Measurements from ENCODE around the gene PPP2R3A.
"Not testable (repeated sequence)": the region's sequence is repeated elsewhere in the genome, so short reads cannot be mapped to it uniquely, and the experiment has no call there.

PPP2R3A gene

DNA sequence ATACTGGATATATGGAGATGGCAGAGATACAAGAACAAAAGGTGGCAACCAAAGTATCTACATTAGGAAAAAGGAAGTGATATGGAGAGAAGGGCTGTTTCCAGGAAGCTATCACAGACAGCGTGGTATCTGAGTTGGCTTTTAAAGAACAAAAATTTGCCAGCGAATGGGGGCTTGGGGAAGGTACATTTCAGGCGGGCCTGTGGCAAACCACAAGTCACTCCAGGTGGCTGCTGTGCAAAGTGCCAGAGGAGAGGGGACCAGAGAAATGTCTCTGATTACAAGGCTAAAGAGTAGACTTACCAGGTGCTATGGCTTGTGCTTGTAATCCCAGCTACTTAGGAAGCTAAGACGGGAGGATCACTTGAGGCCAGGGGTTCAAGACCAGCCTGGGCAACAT is 139.5 kb downstream of the PPP2R3A start:
- no peak for DNase-seq

DNA sequence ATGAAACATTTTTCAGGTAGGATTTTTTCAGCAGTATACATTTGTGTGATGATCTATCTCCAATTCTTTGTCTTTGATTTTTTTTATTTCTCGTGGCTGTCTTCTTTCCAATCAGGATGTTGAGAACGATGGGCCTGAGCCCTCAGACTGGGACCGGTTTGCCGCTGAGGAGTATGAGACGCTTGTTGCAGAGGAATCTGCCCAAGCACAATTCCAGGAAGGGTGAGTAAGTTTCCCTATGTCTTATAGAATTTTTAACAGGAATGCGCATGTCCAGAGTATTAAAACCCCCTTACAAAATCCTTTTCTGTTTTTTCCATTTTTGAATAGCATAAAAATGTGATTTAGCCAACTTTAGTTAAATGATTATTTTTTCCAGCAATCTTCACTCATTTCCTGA is 140.6 kb downstream of the PPP2R3A start:
- no peak for DNase-seq

DNA sequence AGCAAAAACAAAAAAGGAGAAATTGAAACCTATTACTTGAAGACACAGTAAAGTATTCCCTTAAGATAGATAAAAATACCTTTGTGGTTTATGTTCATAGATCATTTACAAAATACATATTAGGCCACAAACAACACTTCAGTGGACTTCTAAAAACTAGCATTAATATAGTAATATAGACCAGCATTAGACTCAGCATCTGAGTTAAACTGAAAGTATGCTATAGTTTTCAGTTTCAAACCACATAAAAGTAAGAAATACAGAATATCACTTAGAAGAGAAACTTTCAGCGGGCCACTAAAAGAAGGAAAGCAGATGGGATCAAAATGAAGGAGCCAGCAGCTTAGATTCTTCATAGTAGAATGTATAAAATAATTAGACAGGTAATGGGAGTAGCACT is 144.0 kb downstream of the PPP2R3A start:
- no peak for DNase-seq

DNA sequence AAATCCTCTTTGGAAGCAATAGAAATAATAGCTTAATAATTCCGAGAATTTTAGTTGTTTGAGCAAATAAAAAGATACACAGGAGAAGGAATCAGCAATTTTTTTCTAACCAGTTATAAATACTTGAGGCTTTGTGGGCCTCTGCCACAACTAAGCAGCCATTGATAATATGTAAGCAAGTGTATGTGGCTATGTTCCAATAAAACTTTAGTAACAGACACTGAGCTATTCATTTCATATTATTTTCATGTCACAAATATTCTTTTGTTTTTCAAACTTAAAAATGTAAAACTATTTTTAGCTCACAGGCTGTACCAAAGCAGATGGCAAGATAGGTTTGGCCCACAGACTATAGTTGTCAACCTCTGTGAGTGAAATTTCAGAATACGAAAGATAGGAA is 145.0 kb downstream of the PPP2R3A start:
- DNase-seq, result no peak

DNA sequence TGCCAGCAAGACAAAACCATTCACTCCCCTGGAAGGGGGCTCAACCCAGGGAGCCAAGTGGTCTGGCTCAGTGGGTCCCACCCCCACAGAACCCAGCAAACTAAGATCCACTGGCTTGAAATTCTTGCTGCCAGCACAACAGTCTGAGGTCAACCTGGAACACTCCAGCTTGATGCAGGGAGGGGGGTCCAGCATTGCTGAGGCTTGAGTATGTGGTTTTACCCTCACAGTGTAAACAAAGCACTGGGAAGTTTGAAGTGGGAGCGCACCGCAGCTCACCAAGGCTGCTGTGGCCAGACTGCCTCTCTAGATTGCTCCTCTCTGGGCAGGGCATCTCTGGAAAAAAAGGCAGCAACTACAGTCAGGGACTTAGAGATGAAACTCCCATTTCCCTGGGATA is 148.9 kb downstream of the PPP2R3A start:
- no peak for DNase-seq

DNA sequence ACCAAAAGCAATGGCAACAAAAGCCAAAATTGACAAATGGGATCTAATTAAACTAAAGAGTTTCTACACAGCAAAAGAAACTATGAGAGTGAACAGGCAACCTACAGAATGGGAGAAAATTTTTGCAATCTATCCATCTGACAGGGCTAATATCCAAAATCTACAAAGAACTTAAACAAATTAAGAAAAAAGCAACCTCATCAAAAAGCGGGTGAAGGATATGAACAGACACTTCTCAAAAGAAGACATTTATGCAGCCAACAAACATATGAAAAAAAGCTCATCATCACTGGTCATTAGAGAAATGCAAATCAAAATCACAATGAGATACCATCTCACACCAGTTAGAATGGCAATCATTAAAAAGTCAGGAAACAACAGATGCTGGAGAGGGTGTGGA is 153.8 kb downstream of the PPP2R3A start:
- DNase-seq, result not testable (repeated sequence)

DNA sequence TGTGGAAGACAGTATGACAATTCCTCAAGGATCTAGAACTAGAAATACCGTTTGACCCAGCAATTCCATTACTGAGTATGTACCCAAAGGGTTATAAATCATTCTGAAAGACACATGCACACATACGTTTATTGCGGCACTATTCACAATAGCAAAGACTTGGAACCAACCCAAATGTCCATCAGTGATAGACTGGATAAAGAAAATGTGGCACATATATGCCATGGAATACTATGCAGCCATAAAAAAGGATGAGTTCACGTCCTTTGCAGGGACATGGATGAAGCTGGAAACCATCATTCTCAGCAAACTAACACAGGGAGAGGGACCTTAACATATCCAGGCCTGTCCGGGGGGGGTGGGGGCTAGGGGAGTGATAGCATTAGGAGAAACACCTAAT is 154.3 kb downstream of the PPP2R3A start:
- not testable (repeated sequence) for DNase-seq

DNA sequence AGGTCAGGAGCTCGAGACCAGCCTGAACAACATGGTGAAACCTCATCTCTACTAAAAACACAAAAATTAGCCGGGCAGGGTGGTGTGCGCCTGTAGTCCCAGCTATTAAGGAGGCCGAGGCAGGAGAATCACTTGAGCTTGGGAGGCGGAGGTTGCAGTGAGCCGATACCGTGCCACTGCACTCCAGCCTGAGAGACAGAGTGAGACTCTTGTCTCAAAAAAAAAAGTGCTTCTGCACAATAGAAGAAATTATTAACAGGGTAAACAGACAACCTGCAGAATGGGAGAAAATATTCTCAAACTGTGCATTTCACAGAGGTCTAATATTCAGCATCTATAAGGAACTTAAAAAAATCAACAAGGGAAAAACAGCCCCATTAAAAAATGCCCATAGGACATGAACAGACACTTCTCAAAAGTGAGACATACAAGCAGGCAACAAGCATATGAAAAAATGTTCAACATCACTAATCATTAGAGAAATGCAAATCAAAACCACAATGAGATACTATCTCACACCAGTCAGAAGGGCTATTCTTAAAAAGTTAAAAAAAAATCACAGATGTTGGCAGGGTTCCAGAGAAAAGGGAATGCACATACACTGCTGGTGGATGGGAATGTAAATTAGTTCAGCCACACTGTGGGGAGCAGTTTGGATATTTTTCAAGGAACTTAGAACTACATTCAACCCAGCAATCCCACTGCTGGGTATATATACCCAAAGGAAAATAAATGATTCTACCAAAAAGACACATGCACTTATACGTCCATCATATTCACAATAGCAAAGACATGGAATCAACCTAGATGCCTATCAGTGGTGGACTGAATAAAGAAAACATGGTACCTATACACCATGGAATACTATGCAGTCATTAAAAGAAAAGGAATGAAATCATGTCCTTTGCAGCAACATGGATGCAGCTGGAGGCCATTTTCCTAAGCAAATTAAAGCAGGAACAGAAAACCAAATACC is 155.1 kb downstream of the PPP2R3A start:
- no peak for DNase-seq

DNA sequence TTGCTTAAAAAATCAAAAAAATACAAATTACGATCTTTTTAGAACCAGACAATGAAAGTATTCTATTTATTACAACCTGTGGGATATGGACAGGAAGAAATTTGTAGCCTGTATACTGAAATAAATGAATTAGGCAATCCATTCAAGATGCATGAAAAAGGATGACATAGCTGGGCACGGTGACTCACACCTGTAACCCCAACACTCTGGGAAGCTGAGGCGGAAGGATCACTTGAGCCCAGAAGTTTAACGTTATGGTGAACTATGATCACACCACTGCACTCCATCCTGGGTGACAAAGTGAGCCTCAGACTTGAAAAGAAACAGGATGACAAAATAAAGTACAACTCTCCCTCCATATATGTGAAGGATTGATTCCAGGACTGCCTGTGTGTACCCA is 156.5 kb downstream of the PPP2R3A start:
- no peak for DNase-seq

DNA sequence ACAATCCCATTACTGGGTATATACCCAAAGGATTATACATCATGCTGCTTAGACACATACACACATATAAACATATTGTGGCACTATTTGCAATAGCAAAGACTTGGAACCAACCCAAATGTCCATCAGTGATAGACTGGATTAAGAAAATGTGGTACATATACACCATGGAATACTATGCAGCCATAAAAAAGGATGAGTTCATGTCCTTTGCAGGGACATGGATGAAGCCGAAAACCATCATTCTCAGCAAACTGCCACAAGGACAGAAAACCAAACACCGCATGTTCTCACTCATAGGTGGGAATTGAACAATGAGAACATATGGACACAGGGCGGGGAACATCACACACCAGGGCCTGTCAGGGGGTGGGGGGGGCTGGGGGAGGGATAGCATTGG is 166.1 kb downstream of the PPP2R3A start:
- DNase-seq, result not testable (repeated sequence)

DNA sequence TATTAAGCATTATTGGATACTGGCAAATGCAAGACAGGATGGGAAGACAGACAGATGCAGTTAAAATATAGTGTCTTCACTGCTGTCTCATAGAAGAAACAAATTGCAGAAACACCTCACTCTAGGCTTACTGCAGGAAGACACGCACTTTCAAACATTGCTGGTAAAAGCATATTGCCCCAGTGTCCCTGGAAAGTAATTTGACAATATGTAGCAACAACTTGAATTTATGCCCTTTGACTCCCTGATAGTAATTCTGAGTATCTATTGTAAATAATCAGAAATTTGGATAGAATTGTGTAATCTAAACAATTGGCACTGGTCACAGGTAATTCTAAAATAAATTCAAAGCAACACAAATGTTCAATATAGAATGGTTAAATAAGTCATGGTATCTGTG is 168.6 kb downstream of the PPP2R3A start:
- DNase-seq, result no peak

DNA sequence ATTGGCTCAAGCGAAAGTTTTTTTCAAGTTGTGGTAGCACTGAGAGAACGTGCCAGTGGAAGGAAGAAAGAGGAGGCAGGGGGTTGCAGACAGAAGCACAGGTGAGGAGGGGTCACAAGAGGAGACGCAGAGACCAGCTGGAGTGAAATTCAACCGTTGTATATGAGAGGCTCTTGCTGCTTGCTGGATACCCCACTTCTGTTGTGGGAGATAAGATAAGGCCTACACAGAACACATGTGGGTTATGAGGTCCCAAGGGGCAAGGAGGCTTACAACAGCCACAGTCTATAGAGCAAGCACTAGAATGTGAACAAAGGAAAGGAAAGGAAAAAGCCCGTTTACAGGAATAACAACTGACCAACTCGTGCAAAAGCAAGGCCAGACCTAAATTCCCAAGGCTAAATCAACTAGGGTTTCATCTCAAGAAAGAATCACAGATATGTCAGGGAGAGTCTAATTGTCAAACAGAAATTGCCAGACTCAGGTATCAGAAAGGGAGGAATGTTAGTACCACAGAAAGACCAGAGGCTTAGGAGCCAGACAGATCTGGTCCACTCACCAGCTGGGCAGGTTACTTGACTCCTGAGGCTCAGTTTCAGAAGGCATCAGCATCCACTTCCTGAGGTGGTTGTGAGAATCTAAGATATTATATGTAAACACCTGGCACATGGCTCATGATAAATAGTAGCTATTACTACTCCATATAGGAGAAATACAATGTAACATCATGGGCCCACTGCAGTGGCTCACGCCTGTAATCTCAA is 169.7 kb downstream of the PPP2R3A start:
- no peak for DNase-seq

DNA sequence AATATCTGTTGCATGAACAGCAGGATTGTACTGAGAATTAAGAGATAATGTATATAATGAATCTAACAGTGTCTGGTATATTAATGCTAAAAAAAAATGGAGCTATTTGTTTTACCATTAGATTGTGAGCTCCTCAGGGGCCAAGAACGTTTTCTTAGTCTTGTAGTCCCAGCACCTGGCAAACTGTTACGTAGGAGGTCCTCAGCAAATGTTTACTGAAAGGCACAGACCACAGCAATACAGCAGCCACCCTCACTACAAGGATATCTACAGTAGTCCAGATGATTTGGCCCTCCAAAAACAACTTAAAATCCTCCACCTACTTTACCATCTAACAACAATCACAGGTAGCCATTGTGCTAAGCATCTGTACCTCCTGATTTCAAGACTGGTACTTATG is 170.9 kb downstream of the PPP2R3A start:
- DNase-seq, result no peak

DNA sequence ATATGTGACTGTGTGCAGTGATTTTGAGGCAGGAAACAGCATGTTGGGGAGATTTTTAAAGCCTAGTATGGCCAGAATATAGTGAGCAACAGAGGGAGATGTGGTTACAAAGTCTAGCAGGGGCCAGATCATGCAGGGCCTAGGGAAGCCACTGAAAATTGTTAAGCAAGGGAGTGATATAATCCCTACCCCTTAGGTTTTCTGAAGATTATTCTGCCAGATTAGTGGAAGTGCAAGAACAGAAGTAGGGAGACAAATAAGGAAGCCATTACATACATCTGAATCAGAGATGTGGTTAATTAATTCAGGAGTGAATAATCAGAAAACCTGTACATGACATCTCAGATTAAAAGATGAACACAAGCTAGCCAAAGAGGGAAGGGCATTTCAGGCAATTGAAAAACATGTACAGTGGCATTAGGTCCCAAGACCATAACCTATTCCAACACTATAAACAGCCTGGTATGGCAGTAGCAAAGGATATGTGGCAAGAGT is 175.8 kb downstream of the PPP2R3A start:
- DNase-seq, result no peak

DNA sequence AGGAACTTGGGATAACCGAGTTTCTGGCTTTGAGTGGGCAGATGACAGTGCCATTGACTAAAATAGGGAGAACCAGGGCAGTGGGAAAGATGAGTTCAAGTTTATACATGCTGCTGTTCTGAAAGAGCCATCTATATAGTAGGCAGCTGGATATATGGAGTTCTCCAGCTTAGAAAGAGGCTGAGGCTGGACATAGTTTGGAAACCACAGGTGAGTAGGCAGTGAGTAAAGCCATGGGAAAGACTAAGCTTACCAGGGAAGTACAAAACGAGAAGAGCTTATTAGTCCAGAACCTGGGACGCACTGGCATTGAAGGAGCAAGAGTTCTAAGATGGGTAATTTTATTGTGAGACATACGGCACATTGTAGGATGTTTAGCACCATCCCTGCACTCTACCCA is 176.4 kb downstream of the PPP2R3A start:
- no peak for DNase-seq

DNA sequence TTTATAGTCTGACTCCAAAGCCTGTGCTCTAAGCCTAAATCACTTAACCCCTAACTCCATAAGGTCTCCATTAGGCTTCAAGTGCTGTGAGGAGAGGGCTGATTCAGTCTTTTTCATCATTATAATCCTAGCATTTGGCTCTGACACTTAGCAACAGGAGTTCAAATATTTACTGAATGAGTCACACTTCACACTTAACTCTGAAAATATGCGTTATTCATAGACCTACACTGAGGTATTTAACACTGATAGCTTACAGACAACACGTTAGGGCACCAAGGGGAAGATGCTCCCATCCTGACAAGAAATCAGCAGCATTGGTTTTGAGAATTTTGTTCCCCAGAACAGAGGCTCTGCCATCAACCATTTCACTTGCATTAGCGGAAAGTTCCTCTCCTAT is 177.1 kb downstream of the PPP2R3A start:
- DNase-seq, result peak; percentile 70

DNA sequence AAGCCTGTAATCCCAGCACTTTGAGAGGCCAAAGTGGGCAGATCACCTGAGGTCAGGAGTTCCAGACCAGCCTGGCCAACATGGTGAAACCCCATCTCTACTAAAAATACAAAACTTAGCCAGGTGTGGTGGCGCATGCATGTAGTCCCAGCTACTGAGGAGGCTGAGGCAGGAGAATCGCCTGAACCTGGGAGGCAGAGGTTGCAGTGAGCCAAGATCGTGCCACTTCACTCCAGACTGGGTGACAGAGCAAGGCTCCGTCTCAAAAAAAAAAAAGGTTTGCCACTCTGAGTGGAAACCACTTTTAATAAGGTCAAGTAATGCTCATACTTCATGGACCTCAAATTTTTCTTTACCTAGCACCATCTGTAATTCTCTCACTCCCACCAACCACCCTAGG is 178.9 kb downstream of the PPP2R3A start:
- DNase-seq, result not testable (repeated sequence)

DNA sequence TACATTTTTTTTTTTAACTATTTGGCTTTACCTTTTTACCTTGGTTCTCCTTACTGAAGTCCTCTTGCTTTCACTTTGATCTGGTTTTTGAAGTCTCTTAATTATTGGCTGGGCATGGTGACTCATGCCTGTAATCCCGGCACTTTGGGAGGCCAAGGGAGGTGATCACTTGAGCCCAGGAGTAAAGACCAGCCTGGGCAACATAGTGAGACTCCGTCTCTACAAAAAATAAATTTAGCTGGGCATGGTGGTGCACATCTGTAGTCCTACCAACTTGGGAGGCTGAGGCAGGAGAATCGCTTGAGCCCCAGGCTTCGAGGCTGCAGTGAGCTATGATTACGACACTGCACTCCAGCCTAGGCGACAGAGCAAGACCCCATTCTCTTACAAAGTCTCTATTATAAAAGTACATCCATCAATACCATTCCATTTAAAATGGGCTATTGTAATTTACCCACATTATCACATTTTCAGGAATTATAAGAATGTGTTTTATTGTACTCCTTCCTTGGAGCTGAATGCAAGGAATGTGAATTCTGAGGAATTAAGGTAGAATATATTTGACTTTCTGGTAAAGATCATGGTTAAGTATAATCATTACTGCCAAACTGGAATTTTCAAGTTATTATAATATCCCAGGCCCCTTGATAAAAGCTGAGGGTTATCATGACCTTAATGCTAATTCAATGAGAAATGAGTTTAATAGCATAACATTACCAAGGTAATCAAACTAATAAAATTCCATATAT is 181.6 kb downstream of the PPP2R3A start:
- no peak for DNase-seq

DNA sequence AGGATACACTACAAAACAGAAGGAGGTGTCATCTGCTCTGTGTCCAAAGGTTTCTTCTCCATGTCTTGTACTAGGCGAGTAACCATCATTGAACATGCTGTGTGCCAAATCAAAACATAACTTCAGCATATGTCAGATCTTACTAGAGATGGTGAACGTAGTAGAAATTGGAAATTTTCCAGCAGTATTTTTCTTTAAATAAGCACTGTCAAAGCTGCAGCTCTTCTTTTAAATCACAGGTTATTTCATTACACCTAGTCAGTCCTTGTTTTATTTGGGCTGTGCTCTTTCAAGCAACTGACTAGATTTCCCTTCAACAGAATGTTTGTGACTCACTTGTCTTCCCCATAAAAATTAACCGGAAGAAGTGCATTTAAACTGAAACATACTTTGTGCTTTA is 184.1 kb downstream of the PPP2R3A start:
- DNase-seq, result peak; percentile 16

DNA sequence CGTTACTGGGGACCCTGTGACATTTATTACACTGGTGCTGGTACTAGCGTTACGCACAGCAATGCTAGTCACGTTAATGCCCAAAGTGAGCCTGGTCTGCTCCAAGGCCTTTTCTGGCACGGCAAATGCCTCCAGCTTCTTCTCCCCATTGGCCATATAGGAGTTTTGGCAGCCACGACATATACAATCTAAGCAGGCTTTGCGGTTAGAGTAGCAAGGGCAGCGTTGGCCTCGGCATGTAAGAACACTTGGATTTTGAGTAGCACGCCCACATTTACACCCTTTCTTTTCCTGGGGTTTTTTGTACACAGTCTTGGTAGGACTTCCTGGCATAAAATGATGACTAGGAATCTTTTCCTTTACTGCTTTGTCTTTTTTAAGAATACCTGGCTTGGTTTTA is 185.7 kb downstream of the PPP2R3A start:
- DNase-seq, result no peak

DNA sequence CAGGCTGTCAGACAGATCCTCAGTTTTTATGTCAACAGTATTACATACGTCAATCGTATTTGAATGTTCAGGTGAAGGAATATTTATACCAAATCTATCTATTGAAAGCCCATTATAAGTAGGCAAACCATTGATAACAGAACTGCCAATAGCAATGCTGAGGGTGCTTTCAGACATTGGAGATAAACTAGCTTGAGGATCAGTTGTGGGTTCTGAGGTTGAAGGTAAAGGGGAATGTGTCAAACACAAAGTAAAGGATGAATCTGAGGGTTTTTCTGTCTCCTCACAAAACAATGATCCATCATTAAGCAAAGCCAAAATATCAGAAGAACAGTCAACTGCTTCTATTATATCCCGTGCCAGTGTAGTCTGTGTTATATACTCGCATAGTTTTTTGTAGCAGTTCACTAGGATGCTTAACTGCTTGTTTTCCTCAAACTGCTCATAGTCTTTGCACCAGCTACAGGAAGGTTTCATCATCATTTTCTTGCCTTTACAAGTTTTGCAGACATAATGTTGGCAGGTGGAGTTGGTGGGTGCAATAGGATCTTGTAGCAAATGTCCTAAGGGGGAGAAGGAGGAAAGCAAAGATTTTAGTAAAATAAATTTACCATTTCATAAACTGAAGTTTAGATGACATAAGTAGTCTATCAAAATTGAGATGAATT is 186.8 kb downstream of the PPP2R3A start:
- DNase-seq, result no peak

DNA sequence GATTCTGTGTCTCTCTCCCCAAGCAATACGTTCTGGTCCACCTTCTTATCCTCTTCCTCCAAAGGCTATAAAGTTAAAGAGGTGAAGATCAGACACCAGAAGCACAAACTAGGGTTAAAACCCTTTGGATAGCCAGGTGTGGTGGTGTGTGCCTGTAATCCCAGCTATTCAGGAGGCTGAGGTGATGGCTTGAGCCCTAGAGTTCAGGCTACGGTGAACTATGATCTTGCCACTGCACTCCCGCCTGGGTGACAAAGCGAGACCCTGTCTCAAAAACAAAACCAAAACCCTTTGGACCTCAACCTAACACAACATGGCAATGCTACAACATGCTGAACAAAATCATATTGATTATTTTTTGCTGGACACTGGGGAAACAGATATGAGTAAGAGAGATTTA is 187.4 kb downstream of the PPP2R3A start:
- DNase-seq, result no peak

DNA sequence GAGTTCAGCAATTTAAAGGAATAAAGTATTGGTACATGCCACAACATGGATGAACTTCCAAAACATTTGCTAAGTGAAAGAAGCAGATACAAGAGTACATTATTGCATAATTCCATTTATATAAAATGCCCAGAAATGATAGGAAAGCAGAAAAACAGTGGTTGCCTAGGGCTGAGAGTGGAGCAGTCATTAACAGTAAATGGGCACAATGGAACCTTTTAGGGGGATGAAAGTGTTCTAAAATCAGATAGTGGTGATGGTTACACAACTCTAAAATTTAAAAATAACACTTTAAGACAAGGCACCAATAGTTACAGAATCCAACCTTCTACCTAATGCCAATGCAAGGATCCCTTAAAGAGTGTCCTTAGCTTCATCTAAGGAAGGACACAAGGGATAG is 196.0 kb downstream of the PPP2R3A start:
- no peak for DNase-seq
